Measurements from ENCODE around the gene SEMA3D. TPM values are rescaled to one million over a fixed set of nuclear protein-coding genes. Genes with fewer than 3 reads are reported as not detected.
"Not testable (repeated sequence)": the region's sequence is repeated elsewhere in the genome, so short reads cannot be mapped to it uniquely, and the experiment has no call there.

Gene SEMA3D
- total RNA-seq, 1 donor from 2014 or later = 1.4 TPM

DNA sequence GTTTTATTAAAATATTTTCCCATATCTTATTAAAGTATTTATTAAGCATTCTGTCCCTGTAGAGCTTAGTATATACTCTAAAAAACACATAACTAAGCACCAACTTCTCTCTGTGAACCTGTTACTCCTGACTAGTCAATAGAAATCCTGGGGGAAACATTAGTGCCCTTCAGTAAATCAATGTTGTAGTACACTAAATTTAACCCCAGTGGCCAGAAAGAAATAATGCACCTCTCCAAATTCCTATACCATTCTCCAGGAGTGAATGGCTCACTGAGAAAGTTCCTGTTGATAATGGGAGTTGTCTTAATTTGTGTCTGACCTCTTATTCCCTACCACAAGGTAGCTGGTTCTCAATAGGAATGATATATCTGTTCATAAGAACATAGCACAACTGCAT is 188.2 kb downstream of the SEMA3D start:
- no peak for DNase-seq (ENCODE audit: low spot score)

DNA sequence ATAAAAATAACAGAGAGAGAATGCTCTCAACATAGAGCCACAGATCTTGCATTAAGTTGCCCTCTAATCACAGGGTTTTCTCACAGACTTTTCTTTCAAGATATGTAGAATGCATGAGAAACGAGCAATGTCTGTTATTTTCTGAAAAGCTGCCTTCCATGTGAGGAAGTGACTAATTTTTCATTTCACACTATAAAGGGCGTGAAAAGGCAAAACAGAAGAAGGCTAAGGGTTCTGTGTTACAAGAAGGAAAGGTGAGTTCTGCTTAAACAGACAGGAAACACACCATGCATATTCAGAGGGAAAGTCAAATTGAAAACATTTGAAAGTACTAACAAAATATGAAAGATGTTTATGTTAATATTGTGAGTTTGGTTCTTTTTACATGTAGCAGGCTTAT is 189.2 kb downstream of the SEMA3D start:
- no peak for DNase-seq (ENCODE audit: low spot score)

DNA sequence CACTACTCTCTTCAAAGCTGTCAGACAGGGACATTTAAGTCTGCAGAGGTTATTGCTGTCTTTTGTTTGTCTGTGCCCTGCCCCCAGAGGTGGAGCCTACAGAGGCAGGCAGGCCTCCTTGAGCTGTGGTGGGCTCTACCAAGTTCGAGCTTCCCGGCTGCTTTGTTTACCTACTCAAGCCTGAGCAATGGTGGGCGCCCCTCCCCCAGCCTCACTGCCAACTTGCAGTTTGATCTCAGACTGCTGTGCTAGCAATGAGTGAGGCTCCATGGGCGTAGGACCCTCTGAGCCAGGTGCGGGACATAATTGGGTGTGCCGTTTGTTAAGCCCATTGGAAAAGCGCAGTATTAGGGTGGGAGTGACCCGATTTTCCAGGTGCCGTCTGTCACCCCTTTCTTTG is 193.9 kb downstream of the SEMA3D start:
- not testable (repeated sequence) for DNase-seq (ENCODE audit: low spot score)

DNA sequence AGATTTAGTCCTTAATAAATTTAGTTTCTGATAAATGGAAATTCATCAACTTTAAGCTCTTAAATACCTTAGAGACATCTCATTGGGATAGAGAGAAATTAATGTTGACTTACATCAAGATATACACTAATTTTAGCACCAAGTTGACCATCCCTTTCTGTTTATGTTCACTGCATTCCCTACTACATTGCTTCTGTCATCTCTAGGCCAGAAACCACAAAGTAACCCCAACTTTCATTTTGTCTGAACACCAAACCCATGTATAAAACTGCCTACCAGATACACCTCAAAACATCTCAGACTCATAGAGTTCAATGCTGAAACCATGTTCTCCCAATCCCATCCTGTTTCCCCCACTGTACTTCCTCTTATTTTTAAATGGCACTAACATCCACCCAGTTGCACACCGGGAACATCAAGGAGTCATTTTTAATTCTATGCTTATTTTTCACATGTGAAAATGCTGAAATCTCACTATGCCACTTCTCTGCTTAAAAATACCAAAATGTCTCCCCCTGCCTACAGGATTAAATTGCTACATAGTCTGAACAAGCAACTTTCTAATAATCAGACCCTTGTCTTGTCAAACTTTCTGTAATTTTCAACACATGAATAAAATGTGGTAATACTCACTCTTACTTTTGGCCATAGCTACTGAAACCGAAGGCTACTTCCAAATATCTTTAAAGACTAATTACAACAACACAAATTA is 201.6 kb downstream of the SEMA3D start:
- DNase-seq (ENCODE audit: low spot score) = no peak

DNA sequence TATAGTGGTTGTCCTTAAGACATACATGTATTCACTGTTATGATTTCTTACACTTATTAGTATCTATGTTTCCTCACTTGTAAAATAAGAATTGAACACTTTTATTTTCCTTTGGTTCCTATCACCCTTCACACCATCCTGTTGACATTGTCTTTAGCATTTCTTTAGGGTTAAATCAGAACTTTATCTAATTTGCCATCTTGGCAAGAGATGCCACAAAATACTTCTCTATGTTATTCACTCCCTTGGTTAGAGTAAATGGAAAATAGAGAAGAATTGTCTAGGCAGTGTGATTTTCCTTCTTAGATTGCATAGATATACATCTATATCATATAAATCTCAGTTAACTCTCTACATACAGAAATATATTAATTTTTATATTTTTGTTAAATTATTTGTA is 204.7 kb downstream of the SEMA3D start:
- no peak for DNase-seq (ENCODE audit: low spot score)

DNA sequence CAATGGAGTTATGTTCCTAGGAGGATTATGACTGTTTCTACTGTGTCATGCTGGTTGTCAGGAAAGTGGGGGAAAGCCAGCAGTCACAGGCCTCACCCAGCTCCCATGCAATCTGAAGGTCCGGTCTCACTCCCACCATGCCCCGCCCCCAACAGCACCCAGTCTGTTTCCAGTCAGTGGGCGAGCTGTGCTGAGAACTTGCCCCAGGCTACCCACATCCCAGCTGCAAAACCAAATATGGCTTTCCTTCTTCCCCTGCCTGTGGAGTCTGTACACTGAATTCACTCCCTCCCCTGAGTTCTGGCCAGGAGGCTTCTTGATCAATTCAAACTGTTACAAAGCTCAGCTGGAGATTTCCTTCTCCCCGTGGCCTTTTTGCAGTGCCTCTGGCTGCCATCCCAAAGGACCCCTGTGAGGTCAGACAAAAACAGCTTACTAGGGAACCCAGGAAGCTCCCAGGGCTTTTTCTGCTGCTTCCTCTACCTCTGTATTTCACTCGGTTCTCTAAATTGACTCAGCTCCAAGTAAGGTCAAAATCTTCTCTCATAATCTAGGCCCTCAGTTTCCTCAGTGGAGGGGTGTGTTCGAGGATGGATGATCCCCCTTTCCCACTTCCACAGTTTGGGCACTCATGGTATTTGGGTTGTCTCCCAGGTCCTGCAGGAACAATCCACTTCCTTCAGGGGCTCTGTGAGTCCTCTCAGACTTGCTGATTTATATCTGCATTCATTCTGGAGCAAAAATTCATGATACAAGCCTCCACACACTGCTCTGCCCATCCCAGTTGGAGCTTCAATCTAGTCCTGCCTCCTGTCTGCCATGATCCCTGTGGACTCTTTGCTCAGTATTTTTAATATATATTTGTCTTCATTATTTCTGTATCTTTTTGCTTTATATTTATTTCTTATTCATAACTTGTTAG is 205.5 kb downstream of the SEMA3D start:
- no peak for DNase-seq (ENCODE audit: low spot score)

DNA sequence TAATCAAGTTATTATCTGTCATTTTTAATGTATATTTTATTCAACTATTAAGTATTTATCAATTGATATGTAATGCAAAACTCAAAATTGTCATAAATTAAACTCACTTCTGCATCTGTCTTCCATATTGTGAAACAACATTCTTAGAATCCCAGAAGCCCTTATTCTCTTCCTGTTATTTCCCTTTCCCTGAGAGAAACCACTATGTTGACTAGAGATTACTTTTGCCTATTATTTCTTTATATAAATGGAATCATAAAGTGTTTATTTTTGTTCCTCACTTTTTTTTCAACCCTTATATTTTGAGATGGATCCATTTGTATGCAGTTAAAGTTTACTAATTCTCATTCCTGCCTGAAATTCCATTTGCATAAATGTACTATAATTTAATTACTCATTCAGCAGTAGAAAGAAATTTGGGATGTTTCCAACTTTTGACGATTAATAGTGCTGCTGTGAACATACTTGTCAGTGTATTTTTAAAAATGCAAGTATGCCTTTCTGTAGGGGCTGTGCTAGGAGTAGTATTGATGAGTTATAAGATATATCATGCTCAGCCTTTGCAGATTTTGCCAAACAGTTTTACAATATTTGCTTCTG is 211.2 kb downstream of the SEMA3D start:
- no peak for DNase-seq (ENCODE audit: low spot score)

DNA sequence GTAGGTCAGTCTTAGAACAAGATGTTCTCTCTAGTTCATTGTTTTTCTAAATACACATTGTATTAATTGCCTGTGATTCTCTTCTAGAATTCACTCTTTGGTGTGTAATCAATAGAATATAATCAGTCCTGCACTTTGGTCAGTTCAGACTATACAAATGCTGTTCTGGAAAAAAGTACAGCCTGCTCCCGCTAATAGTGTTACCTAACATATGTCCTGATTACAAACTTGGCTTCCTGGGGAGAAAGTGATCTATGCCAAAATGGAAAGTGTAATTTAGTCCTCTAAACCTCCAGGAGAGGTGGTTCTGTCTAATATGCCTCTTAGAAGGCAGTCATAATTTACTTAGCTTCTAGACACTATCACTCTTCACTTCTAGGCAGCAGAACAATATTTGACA is 215.5 kb downstream of the SEMA3D start:
- no peak for DNase-seq (ENCODE audit: low spot score)

DNA sequence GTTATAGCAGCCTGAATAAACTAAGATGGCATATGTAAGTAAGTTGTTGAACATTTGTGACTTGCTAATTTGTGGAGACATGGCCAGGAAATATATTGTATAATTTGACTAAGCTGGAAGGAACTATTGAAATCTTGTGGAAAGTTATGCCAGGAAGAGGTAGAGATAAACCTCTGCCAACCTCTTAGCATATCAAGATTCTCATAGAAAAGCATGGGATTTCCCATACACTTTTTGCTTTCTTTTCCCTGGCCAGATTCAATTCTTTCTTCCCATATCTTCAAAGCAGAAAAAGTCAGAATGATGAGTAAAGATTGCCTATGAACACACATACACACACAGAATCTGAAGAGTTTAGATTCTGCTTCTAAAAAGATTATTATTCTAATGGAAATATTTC is 216.2 kb downstream of the SEMA3D start:
- DNase-seq (ENCODE audit: low spot score) = no peak

DNA sequence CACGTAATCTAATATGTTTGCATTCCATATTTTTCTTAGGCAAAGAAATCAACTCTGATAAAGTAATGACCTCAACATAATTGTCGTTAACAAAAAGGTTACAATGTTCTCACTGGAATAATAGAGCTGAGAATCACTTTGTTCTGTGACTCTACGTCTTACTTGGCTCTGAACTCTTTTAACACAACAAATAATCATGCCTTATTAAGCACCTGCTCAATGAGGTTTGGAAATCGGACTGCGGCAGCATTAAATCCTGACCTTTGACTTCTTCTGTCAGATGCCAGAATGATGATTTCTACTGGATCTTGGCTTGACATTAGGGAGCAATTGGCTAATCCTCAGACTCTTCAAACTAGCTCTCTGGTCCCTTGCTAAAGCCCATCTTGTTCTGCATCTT is 233.6 kb downstream of the SEMA3D start:
- DNase-seq (ENCODE audit: low spot score) = no peak

DNA sequence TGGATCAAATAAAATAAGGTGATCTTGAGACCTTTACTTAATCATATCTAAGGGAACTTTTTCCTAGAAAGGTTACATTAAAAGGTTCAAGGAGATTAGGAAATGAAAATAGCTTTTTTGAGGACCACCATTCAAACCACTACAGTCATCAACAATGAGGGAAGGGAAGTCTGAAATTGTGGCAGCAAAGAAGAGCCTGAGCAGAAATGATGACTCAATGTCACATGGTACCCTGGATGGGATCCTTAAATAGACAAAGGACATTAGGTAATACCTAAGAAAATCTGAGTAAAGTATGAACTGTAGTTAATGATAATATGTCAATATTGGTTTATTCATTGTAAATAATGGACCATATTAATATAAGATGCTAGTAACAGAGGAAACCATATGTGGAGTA is 236.0 kb downstream of the SEMA3D start:
- DNase-seq (ENCODE audit: low spot score) = no peak

DNA sequence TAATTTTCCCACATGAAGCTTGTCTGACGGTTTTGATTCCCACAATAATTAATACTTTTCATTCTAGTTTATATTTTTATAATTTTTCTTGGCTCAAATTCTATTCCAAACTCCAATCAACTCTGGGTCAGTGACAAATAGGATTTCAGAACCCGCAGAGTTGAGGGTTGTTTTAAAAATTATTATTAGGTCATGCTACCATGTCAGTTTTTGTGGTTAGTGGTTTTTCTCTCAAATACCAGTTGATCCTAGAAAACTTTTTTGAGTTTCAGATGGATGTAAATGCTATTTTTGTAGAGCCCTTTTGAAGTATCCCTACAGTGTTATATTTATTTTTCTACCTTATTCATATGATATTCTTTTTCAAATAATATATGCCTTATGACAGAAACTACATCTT is 237.4 kb downstream of the SEMA3D start:
- DNase-seq (ENCODE audit: low spot score) = no peak

DNA sequence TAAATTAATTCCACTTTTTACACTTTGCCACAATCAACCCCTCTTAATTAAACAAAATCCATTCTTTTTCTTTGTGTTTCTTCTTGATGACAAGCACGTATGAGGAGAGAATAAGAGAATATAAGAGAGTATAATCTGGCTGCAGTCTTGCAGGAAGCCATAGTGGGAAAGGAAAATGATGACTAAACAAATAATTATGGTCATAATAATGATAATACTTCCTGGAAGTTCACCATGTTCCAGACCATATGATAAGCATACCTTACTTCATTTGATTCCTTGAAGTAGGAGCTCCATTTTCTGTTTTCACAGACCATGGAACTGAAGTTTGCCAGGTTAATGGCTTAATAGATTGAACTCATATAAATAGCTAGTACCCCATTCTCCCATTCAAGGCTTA is 237.8 kb downstream of the SEMA3D start:
- DNase-seq (ENCODE audit: low spot score) = no peak

DNA sequence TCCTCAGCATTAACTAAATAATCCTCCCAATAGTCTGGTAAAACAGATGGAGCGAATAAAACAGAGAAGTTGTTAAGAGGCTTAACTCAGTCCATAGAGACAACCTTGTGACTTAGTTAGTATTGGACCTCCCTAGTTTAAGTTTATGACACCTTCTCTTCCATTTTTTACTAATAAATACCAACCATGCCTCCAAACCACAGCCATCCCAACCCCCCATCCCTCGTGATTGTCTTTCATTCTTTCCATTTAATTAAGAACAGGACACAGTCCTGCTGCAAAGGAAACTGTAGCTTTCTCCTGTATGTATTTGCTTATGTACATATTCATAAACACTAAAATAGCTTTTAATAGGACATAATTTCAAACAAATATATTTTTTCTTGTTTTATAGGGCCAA is 238.2 kb downstream of the SEMA3D start:
- no peak for DNase-seq (ENCODE audit: low spot score)

DNA sequence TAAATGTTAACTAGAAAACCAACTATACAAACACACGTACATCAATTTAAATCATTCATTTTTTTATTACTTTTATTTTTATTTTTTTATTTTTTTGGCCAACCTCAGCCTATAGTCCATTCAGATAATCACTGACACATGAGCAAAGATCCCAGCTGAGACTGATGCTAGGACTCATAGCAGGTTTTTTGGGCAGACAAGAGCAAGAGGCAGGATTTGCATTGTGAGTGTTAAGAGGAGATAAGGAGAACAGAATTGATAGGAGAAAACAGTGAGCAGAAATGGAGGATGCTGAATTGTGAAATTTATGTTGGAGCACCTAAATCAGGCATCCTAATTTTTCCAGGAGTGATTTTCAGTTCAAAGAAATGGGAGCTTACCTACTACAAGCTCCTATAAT is 240.3 kb downstream of the SEMA3D start:
- DNase-seq (ENCODE audit: low spot score) = no peak

Data from mucosa of gallbladder (tissue), 1 donor.